GM18870 (cell line): ENCODE results near the gene C4orf54.

Experiments
- ATAC-seq: cut with Tn5 transposase; IDR thresholded peaks from one replicate; pipeline ENCODE4 v1.9.1; 2021; ENCODE audit warnings: moderate library complexity; ENCODE audit not compliant: unreplicated experiment

Gene C4orf54

DNA sequence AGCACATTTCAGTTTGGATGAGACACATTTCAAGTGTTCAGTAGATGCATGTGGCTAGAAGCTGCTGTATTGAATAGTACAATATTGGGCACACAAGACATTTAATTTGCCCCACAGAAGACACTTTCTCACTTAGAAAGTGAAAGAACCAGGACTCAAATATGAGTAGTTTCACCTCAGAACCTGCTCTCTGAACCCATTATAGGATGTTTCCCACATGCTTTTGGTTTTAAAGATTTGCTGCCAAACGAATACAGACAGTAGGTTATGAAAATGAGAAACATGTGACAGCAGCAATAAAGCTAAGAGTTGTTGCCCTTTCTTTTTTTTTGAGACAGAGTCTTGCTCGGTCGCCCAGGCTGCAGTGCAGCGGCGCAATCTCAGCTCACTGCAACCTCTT lies 32.3 kb downstream of the C4orf54 start:
- peak; percentile 83 for ATAC-seq

DNA sequence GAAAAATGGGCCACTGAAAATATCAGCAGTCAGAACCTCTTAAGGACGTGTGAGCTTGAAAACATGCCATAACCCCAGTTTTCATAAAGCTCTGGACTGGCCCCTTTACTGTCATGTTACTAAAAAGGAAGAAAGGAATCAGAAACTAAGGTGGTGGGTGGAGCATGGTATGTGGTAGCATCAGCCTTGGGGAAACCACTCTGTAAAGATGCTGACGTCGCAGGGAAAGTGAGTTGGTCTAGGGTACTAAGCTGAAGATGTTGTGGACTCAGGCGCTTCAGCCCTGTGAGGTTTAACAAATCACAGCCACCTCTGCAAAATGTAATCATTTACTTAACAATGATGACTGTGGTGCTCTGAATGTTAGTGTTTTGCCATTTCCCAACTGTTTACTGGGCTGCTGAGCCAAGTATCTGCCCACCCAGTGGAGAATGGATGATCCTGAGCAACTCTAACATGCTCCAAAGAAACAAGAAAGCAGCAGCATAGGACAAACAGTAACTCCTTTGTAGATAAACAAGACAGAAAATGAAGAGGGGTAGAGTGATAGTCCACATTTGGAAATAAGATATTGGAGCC lies 33.4 kb downstream of the C4orf54 start:
- peak; percentile 47 for ATAC-seq

DNA sequence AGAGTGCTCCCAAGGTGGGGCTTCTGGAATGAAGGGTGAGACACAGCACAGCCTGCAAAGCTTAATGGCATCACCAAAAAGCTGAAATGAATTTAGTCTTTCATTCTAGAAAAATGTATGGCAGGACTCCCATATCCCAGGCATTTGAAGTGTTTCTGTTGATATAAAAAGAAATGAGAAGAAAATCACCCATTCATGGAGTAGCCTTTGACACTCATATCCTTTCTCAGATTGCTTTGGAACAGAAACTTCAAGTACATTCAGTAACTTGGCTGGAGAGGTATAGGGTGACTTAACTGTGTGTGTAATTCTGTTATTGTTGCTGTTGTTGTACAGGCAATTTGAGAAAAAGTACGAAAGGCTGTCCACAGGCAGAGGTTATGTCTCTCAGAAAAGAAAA lies 35.3 kb downstream of the C4orf54 start:
- no peak for ATAC-seq

GRCh38 chr4:99617374-99617773 lies 40.3 kb downstream of the C4orf54 start:
- ATAC-seq = no peak

DNA sequence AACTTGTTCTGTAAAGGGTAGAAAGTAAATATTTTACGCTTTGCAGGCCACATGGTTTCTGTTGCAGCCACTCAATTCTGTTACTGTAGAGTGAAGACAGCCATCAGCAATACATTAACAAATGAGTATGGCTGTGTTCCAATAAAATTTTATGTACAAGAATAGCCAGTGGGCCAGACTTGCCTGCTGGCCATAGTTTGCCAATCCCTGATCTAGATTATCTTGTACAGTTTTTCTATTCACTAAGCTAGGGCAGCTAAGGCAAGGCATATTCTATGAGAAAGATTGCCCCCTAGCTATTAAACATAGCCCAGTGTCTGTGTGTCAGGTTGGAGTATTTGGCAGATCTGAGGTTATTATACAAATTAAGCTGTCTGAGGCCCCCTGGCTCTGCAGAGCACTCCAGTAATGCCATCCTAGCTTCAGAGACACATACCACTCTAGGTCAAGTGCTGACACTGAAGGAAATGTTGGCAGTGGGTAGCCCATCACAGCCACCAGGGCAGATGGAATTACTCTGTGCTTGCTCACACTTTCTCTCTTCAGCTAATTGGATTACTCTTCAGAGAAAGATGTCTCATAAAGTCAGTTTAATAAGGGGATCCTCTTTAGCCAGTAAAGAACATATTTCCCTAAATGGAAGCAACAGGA lies 42.3 kb downstream of the C4orf54 start:
- no peak for ATAC-seq

- ATAC-seq = no peak
These were observed 43.1 kb downstream of the C4orf54 start for GRCh38 chr4:99614491-99614890.

DNA sequence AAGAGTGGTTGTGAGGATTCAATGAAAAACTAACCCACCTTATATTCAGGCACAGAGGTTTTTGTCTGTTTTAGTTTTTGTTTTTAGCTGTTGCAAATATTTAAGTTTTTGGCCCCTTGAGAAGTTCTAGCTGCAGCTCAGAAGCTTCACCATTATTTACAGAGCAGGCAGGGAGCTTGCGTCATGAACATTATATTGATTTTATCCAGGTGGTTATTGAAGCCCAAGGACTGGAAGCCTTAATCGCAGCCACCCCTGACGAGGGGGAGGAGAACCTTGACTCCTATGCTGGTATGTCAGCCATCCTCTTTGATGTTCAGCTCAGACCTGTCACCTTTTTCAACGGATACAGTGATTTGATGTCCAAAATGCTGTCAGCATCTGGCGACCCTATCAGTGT lies 44.9 kb downstream of the C4orf54 start:
- ATAC-seq = no peak

- ATAC-seq = no peak
These were observed 45.3 kb downstream of the C4orf54 start for GRCh38 chr4:99612281-99612680.

GRCh38 chr4:99610605-99611175 lies 46.9 kb downstream of the C4orf54 start:
- no peak for ATAC-seq

- no peak for ATAC-seq
These were observed 49.2 kb downstream of the C4orf54 start for GRCh38 chr4:99608417-99608816.
